ENCODE results near the gene DCDC1.

GRCh38 chr11:31355817-31356216, 13.7 kb downstream of the DCDC1 start:
- TF ChIP-seq, protein P1, sequence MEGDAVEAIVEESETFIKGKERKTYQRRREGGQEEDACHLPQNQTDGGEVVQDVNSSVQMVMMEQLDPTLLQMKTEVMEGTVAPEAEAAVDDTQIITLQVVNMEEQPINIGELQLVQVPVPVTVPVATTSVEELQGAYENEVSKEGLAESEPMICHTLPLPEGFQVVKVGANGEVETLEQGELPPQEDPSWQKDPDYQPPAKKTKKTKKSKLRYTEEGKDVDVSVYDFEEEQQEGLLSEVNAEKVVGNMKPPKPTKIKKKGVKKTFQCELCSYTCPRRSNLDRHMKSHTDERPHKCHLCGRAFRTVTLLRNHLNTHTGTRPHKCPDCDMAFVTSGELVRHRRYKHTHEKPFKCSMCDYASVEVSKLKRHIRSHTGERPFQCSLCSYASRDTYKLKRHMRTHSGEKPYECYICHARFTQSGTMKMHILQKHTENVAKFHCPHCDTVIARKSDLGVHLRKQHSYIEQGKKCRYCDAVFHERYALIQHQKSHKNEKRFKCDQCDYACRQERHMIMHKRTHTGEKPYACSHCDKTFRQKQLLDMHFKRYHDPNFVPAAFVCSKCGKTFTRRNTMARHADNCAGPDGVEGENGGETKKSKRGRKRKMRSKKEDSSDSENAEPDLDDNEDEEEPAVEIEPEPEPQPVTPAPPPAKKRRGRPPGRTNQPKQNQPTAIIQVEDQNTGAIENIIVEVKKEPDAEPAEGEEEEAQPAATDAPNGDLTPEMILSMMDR (IDR thresholded peaks at IDR 0.05; ENCODE audit: low read depth, low read length) = no peak
- TF ChIP-seq MAX (IDR thresholded peaks at IDR 0.05; ENCODE audit: low read depth, low read length) (no peak), POLR2A (IDR thresholded peaks at IDR 0.05; ENCODE audit: extremely low read depth, insufficient read length) (no peak)
